Measurements from ENCODE around the gene NPY5R.

- TF ChIP-seq ZNF184 (tag by site-specific recombination; IDR thresholded peaks at IDR 0.05) (no peak), ZEB2 (tag by site-specific recombination; IDR thresholded peaks at IDR 0.05) (no peak), CTCF (tag by site-specific recombination; IDR thresholded peaks at IDR 0.05) (no peak), PBX3 (CRISPR knock-in tag; IDR thresholded peaks at IDR 0.05) (no peak), ZBTB7A (tag by site-specific recombination; IDR thresholded peaks at IDR 0.05; ENCODE audit: low read depth) (no peak), ZNF280D (tag by site-specific recombination; IDR thresholded peaks at IDR 0.05) (no peak), ZBTB20 (tag by site-specific recombination; IDR thresholded peaks at IDR 0.05) (no peak), ZNF133 (tag by site-specific recombination; IDR thresholded peaks at IDR 0.05) (no peak)
Observed at GRCh38 chr4:163367651-163368050, 24.0 kb downstream of the NPY5R start.

Data from HEK293 (cell line).